ENCODE measurements around the gene NLE1.
"Not testable (repeated sequence)": the region's sequence is repeated elsewhere in the genome, so short reads cannot be mapped to it uniquely, and the experiment has no call there.

The NLE1 gene

GRCh38 chr17:35141681-35142466, at the start of gene NLE1:
Gene NLE1 (minus strand): TSS chr17:35142303. CDS start chr17:35142275, 28 bp downstream.
- peak; percentile 93 for DNase-seq

GRCh38 chr17:35191001-35191695, 49.0 kb upstream of the NLE1 start:
- DNase-seq: no peak

- DNase-seq: no peak
These were observed 47.2 kb upstream of the NLE1 start for GRCh38 chr17:35189291-35189690.

- DNase-seq: no peak
These were observed 46.0 kb upstream of the NLE1 start for GRCh38 chr17:35188111-35188510.

GRCh38 chr17:35187481-35187880, 45.4 kb upstream of the NLE1 start:
- no peak for DNase-seq

- no peak for DNase-seq
These were observed 43.7 kb upstream of the NLE1 start for GRCh38 chr17:35185849-35186248.

- no peak for DNase-seq
These were observed 42.2 kb upstream of the NLE1 start for GRCh38 chr17:35184274-35184673.

GRCh38 chr17:35183332-35183731, 41.2 kb upstream of the NLE1 start:
- peak; percentile 22 for DNase-seq

GRCh38 chr17:35179379-35179778, 37.3 kb upstream of the NLE1 start:
- DNase-seq: not testable (repeated sequence)

- no peak for DNase-seq
These were observed 34.8 kb upstream of the NLE1 start for GRCh38 chr17:35176897-35177296.

- no peak for DNase-seq
These were observed 33.7 kb upstream of the NLE1 start for GRCh38 chr17:35175638-35176415.

- no peak for DNase-seq
These were observed 32.8 kb upstream of the NLE1 start for GRCh38 chr17:35174835-35175334.

- not testable (repeated sequence) for DNase-seq
These were observed 30.2 kb upstream of the NLE1 start for GRCh38 chr17:35172321-35172720.

- DNase-seq: no peak
These were observed 29.7 kb upstream of the NLE1 start for GRCh38 chr17:35171834-35172233.

- no peak for DNase-seq
These were observed 29.1 kb upstream of the NLE1 start for GRCh38 chr17:35170968-35171771.

GRCh38 chr17:35169835-35170363, 27.8 kb upstream of the NLE1 start:
- no peak for DNase-seq

- no peak for DNase-seq
These were observed 25.6 kb upstream of the NLE1 start for GRCh38 chr17:35167666-35168065.

GRCh38 chr17:35167046-35167445, 24.9 kb upstream of the NLE1 start:
- DNase-seq: no peak

GRCh38 chr17:35166526-35166925, 24.4 kb upstream of the NLE1 start:
- no peak for DNase-seq

- DNase-seq: no peak
These were observed 22.6 kb upstream of the NLE1 start for GRCh38 chr17:35164716-35165115.

GRCh38 chr17:35163886-35164285, 21.8 kb upstream of the NLE1 start:
- DNase-seq: no peak

- no peak for DNase-seq
These were observed 20.7 kb upstream of the NLE1 start for GRCh38 chr17:35162755-35163154.
